ENCODE results near the gene FSD1L. TPM values are rescaled to one million over a fixed set of nuclear protein-coding genes. Genes with fewer than 3 reads are reported as not detected.
"Not testable (repeated sequence)": the region's sequence is repeated elsewhere in the genome, so short reads cannot be mapped to it uniquely, and the experiment has no call there.

The FSD1L gene
- total RNA-seq, 4 donors from 2014 or later: 10.1 to 24.3 (median 13.7) TPM

GRCh38 chr9:105511446-105511845, 63.6 kb downstream of the FSD1L start:
- Histone ChIP-seq H3K4me1 (no peaks in the 10 kb centered on the region), H3K36me3 (peaks cover 0 to 29% (median 0%) of the 10 kb centered on the region in 3 donors), H3K9me3 (no peaks in the 10 kb centered on the region), H3K27ac (no peak overlapping the region), H3K4me3 (no peak overlapping the region), H3K27me3 (no peaks in the 10 kb centered on the region)
- DNase-seq: no peak
- no peak for TF ChIP-seq CTCF (IDR thresholded peaks at IDR 0.05)
- no peak for TF ChIP-seq POLR2A (IDR thresholded peaks at IDR 0.05)

GRCh38 chr9:105515811-105516413, 68.1 kb downstream of the FSD1L start:
- Histone ChIP-seq H3K36me3 (peaks cover 0 to 31% (median 0%) of the 10 kb centered on the region in 3 donors), H3K4me1 (no peaks in the 10 kb centered on the region), H3K27me3 (no peaks in the 10 kb centered on the region), H3K9me3 (no peaks in the 10 kb centered on the region), H3K27ac (no peak overlapping the region), H3K4me3 (no peak overlapping the region)
- TF ChIP-seq CTCF (IDR thresholded peaks at IDR 0.05) (no peak), POLR2A (IDR thresholded peaks at IDR 0.05) (no peak)
- no peak for DNase-seq

- H3K27me3 ChIP-seq, H3K4me1 ChIP-seq, H3K9me3 ChIP-seq: not testable (repeated sequence)
- Histone ChIP-seq H3K4me3 (peak overlapping the region; percentile 33 to 48 (median 46)), H3K36me3 (peaks cover 0 to 16% (median 0%) of the 10 kb centered on the region in 3 donors), H3K27ac (peak overlapping the region; percentile 70 to 79 (median 73))
- peak in 1 of 3 donors; percentile 51 for DNase-seq
Measured at GRCh38 chr9:105519710-105520369, 72.0 kb downstream of the FSD1L start.

GRCh38 chr9:105520992-105521391, 73.2 kb downstream of the FSD1L start:
- H3K9me3 ChIP-seq, H3K4me1 ChIP-seq, H3K36me3 ChIP-seq, H3K4me3 ChIP-seq, H3K27me3 ChIP-seq, H3K27ac ChIP-seq, DNase-seq: not testable (repeated sequence)

GRCh38 chr9:105522618-105523385, 75.0 kb downstream of the FSD1L start:
- not testable (repeated sequence) for DNase-seq, H3K27me3 ChIP-seq, H3K4me3 ChIP-seq, H3K36me3 ChIP-seq, H3K4me1 ChIP-seq, H3K27ac ChIP-seq, H3K9me3 ChIP-seq

- TF ChIP-seq POLR2A (IDR thresholded peaks at IDR 0.05) (no peak), CTCF (IDR thresholded peaks at IDR 0.05) (no peak)
- peaks cover 0 to 18% (median 0%) of the 10 kb centered on the region in 3 donors for H3K36me3 ChIP-seq
- H3K4me3 ChIP-seq: no peak overlapping the region
- H3K27me3 ChIP-seq: no peaks in the 10 kb centered on the region
- DNase-seq: no peak
- no peaks in the 10 kb centered on the region for H3K9me3 ChIP-seq
- no peaks in the 10 kb centered on the region for H3K4me1 ChIP-seq
- no peak overlapping the region for H3K27ac ChIP-seq
Measured at GRCh38 chr9:105531530-105531929, 83.7 kb downstream of the FSD1L start.

Measured in Peyer's patch (tissue), 4 donors.